ENCODE measurements around the gene IQCE. TPM values are rescaled to one million over a fixed set of nuclear protein-coding genes. Genes with fewer than 3 reads are reported as not detected.

IQCE gene
- total RNA-seq, 1 experiment from 2014 or later, result 44.8 TPM

DNA sequence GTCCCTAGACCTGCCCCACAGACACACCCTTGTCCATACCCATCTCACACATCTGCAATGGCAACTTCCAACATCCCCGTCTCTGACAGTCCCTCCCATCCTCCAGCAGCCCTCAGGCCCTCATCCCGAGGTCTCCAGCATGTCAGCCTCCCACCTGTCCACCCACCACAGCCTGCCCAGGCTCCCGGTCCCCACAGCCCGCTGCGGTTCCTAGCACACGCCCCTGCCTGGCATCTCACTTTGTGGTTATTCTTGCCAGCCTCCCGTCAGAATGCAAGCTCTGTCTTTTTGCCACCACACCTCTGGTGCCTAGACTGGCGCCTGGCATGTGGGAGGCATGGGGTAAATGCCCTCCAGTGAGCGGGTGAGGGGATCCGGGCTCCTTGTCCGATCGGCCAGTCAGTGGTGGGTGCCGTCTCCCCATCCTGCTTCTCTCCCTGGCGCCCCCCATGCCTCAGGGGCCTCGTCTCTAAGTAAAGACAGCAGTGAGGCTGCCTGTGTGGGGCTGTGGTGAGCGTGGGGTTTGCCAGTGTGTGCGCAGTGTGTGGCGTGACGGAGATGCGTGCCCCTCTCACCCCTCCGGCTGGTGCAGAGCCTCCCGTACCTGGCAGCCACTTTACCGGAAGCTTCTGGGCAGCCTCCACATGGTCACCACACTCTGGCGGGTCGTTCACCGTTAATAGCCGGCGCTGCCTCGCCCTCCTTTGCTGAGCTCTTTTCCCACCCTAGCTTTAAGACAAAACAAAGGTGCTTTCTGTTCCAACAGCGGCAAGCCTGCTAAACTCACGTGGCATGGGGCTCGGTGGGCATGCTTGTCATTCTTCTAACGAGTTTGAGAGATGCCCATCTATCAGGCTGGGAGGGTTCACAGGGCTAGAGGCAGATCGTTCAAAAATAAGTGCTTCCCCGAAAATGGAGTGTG is 44.5 kb downstream of the IQCE start:
- H3K9me3 ChIP-seq (ENCODE audit: control insufficient read depth, insufficient read depth, low read depth, low read length), result no peaks in the 10 kb centered on the region
- no peak overlapping the region for H3K4me3 ChIP-seq (ENCODE audit: low read depth in 2 of 2, low read length in 2 of 2)
- TF ChIP-seq POLR2AphosphoS5 (IDR thresholded peaks at IDR 0.05; ENCODE audit: low read depth, low read length) (no peak), SIN3A (IDR thresholded peaks at IDR 0.05; ENCODE audit: borderline replicate concordance, insufficient read depth, low read depth, low read length) (no peak)
- TF ChIP-seq, protein P1, sequence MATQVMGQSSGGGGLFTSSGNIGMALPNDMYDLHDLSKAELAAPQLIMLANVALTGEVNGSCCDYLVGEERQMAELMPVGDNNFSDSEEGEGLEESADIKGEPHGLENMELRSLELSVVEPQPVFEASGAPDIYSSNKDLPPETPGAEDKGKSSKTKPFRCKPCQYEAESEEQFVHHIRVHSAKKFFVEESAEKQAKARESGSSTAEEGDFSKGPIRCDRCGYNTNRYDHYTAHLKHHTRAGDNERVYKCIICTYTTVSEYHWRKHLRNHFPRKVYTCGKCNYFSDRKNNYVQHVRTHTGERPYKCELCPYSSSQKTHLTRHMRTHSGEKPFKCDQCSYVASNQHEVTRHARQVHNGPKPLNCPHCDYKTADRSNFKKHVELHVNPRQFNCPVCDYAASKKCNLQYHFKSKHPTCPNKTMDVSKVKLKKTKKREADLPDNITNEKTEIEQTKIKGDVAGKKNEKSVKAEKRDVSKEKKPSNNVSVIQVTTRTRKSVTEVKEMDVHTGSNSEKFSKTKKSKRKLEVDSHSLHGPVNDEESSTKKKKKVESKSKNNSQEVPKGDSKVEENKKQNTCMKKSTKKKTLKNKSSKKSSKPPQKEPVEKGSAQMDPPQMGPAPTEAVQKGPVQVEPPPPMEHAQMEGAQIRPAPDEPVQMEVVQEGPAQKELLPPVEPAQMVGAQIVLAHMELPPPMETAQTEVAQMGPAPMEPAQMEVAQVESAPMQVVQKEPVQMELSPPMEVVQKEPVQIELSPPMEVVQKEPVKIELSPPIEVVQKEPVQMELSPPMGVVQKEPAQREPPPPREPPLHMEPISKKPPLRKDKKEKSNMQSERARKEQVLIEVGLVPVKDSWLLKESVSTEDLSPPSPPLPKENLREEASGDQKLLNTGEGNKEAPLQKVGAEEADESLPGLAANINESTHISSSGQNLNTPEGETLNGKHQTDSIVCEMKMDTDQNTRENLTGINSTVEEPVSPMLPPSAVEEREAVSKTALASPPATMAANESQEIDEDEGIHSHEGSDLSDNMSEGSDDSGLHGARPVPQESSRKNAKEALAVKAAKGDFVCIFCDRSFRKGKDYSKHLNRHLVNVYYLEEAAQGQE (IDR thresholded peaks at IDR 0.05; ENCODE audit: insufficient read depth in 1 of 2, low read depth in 2 of 2, low read length in 1 of 2), result no peak
- TF ChIP-seq, protein P2, sequence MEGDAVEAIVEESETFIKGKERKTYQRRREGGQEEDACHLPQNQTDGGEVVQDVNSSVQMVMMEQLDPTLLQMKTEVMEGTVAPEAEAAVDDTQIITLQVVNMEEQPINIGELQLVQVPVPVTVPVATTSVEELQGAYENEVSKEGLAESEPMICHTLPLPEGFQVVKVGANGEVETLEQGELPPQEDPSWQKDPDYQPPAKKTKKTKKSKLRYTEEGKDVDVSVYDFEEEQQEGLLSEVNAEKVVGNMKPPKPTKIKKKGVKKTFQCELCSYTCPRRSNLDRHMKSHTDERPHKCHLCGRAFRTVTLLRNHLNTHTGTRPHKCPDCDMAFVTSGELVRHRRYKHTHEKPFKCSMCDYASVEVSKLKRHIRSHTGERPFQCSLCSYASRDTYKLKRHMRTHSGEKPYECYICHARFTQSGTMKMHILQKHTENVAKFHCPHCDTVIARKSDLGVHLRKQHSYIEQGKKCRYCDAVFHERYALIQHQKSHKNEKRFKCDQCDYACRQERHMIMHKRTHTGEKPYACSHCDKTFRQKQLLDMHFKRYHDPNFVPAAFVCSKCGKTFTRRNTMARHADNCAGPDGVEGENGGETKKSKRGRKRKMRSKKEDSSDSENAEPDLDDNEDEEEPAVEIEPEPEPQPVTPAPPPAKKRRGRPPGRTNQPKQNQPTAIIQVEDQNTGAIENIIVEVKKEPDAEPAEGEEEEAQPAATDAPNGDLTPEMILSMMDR (IDR thresholded peaks at IDR 0.05), result no peak
- no peaks in the 10 kb centered on the region for H3K4me1 ChIP-seq (ENCODE audit: control insufficient read depth, insufficient read depth, low read length)
- in situ Hi-C loops (cut with HindIII; ENCODE audit: low pct_unique_long_range_greater_than_20kb, low sequenced_read_pairs) (no loop called here), intact Hi-C loops (cut with micrococcal nuclease; ENCODE audit: unreplicated experiment) (no loop called here)
- no peak overlapping the region for H3K27ac ChIP-seq (ENCODE audit: low read length)
- BruUV-seq (replicated peaks), result no TSS peak
- ATAC-seq, result no peak
- DNase-seq (ENCODE audit: low read depth, low spot score), result no peak
- H3K36me3 ChIP-seq (ENCODE audit: control insufficient read depth, insufficient read depth, low read length), result no peaks in the 10 kb centered on the region
- ChIA-PET POLR2A (no interaction called here), CTCF (interaction anchor here (0.5 kb wide), 1 partner anchor 27 kb away, joined by 3 read pairs; no protein-coding TSS in a partner anchor)
- no peaks in the 10 kb centered on the region for H3K27me3 ChIP-seq (ENCODE audit: control insufficient read depth, insufficient read depth, low read length)

DNA sequence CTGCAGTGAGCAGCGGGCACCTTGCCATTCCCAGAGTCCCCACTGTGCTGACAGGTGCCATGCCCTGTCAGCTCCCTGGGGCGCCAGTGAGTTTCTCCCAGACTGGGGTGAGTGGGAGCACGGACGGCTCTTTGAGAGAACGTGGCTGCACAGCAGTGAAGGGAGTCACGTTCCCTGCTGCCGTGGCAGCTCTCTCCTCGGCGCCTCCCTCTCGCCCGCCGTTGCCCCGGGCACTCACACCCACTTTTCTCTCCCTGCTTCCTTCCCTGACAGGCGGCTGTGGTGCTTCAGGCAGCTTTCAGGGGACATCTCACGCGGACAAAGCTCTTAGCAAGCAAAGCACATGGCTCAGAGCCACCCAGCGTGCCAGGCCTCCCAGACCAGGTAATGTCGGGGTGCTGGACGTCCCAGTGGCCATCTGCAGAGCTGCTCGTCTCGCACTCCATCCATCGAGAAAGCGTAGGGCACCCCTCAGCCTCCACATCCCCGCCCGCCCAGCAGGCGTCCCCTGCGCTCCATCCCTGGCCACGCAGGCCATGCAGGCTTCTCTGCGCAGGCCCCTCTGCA is 45.9 kb downstream of the IQCE start:
- no peaks in the 10 kb centered on the region for H3K27me3 ChIP-seq (ENCODE audit: control insufficient read depth, insufficient read depth, low read length)
- no peak overlapping the region for H3K4me3 ChIP-seq (ENCODE audit: low read depth in 2 of 2, low read length in 2 of 2)
- POLR2A ChIA-PET, result interaction anchor here (0.6 kb wide), 1 partner anchor 136 kb away, joined by 3 read pairs; no protein-coding TSS in a partner anchor
- H3K4me1 ChIP-seq (ENCODE audit: control insufficient read depth, insufficient read depth, low read length), result no peaks in the 10 kb centered on the region
- intact Hi-C loops (cut with micrococcal nuclease; ENCODE audit: unreplicated experiment) (no loop called here), in situ Hi-C loops (cut with HindIII; ENCODE audit: low pct_unique_long_range_greater_than_20kb, low sequenced_read_pairs) (no loop called here)
- no peak overlapping the region for H3K27ac ChIP-seq (ENCODE audit: low read length)
- CTCF ChIA-PET, result interaction anchor here (0.6 kb wide), 2 partner anchors 14 to 22 kb away, joined by 3 to 8 read pairs; no protein-coding TSS in a partner anchor
- H3K9me3 ChIP-seq (ENCODE audit: control insufficient read depth, insufficient read depth, low read depth, low read length), result no peaks in the 10 kb centered on the region
- no peak for TF ChIP-seq POLR2AphosphoS5 (IDR thresholded peaks at IDR 0.05; ENCODE audit: low read depth, low read length)
- no peak for TF ChIP-seq SIN3A (IDR thresholded peaks at IDR 0.05; ENCODE audit: borderline replicate concordance, insufficient read depth, low read depth, low read length)
- TF ChIP-seq, protein P2 (IDR thresholded peaks at IDR 0.05), result no peak
- TF ChIP-seq, protein P1 (IDR thresholded peaks at IDR 0.05; ENCODE audit: insufficient read depth in 1 of 2, low read depth in 2 of 2, low read length in 1 of 2), result no peak
- no peak for TF ChIP-seq TCF7L2 (IDR thresholded peaks at IDR 0.05; ENCODE audit: low read depth, low read length)
- no peaks in the 10 kb centered on the region for H3K36me3 ChIP-seq (ENCODE audit: control insufficient read depth, insufficient read depth, low read length)
- DNase-seq (ENCODE audit: low read depth, low spot score) (no peak), ATAC-seq (no peak)
- no TSS peak for BruUV-seq (replicated peaks)
